ENCODE data around the gene PLAC8L1.
A peak's percentile ranks its signal among the peaks of the same experiment; 100 is the strongest.

DNA sequence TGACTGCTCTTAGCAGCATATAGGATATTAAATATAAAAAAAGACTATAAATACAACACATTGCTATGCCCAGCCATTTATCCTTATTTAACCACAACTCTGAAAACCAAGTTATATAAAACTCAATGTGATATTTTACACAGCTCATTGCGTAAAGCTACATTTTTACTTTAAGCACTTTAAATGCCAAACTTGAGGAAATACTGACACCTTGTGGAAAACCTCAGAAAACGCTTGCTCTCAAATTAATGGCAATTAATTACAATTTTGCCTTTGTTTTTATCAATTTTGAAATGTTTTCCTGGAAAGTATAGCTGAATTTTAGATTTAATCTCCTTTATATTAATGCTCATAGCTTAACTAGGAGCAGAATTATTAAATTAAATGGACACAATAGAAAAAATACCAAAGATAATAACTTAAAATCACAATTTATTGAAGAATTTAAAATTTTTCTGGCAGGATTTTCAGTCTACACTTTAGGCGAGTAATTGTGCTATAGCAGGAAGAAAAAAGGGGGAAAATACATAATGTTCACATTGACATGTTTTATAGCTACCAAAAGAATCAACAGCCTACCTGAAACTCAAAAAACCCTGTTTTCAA, 25.2 kb upstream of the PLAC8L1 start:
- TF ChIP-seq, protein P1, sequence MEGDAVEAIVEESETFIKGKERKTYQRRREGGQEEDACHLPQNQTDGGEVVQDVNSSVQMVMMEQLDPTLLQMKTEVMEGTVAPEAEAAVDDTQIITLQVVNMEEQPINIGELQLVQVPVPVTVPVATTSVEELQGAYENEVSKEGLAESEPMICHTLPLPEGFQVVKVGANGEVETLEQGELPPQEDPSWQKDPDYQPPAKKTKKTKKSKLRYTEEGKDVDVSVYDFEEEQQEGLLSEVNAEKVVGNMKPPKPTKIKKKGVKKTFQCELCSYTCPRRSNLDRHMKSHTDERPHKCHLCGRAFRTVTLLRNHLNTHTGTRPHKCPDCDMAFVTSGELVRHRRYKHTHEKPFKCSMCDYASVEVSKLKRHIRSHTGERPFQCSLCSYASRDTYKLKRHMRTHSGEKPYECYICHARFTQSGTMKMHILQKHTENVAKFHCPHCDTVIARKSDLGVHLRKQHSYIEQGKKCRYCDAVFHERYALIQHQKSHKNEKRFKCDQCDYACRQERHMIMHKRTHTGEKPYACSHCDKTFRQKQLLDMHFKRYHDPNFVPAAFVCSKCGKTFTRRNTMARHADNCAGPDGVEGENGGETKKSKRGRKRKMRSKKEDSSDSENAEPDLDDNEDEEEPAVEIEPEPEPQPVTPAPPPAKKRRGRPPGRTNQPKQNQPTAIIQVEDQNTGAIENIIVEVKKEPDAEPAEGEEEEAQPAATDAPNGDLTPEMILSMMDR (IDR thresholded peaks at IDR 0.05) = peak in 3 of 4 experiments; percentile 33 to 58 (median 57)
- no peak for TF ChIP-seq POLR2A (IDR thresholded peaks at IDR 0.05)
